Right lobe of liver (tissue), 6 donors: Measurements from ENCODE around the gene TTLL10. TPM values are rescaled to one million over a fixed set of nuclear protein-coding genes. Genes with fewer than 3 reads are reported as not detected.

Experiments used
- ATAC-seq, 4 donors: fragments of 200-7000 bp; cut with Tn5 transposase; one replicate each; pipeline ENCODE4 v1.9.1; 2020; ENCODE audit warnings: mild to moderate bottlenecking in 4 of 4, moderate library complexity in 4 of 4
- DNase-seq, 3 donors: peaks; one replicate each; pipeline ENCODE4 v3.0.0-alpha.2; 2020
- H3K27ac ChIP-seq, 3 donors: fragments of 200-600 bp; one replicate each; pipeline ENCODE4 v1.8.0; 2022
- H3K27me3 ChIP-seq, 2 donors: fragments of 200-600 bp; one replicate each; pipeline ENCODE4 v1.8.0; 2022
- H3K36me3 ChIP-seq, 4 donors: fragments of 200-600 bp; sonication (generic) in 1 of 4; one replicate each; pipeline versions ENCODE4 v1.5.1 to v1.8.0; 2017 to 2022; ENCODE audit warnings: control low read depth in 1 of 4
- H3K4me1 ChIP-seq, 4 donors: fragments of 200-600 bp; sonication (generic) in 1 of 4; one replicate each; pipeline versions ENCODE4 v1.5.1 to v1.8.0; 2017 to 2022; ENCODE audit warnings: control low read depth in 1 of 4
- H3K4me3 ChIP-seq, 3 donors: fragments of 200-600 bp; one replicate each; pipeline ENCODE4 v1.8.0; 2022
- H3K9me3 ChIP-seq, 4 donors: fragments of 200-600 bp; sonication (generic) in 1 of 4; one replicate each; pipeline versions ENCODE4 v1.5.1 to v1.8.0; 2017 to 2022; ENCODE audit warnings: control low read depth in 1 of 4
- CTCF ChIP-seq, 4 donors: fragments of 200-600 bp in 3 of 4; fragments of 450-650 bp in 1 of 4; IDR thresholded peaks; one replicate each; pipeline versions ENCODE4 v1.5.1 to v1.8.0; 2016 to 2022; ENCODE audit warnings: antibody characterized with exemption in 4 of 4, mild to moderate bottlenecking in 2 of 4
- POLR2A ChIP-seq: fragments of 450-650 bp; IDR thresholded peaks from one replicate; pipeline ENCODE4 v1.6.1; 2017; ENCODE audit warnings: antibody characterized with exemption, mild to moderate bottlenecking
- WGBS: methylation state at CpG from one replicate; pipeline ENCODE4 v1.1.6; 2018; ENCODE audit warnings: low coverage, low lambda C conversion rate; ENCODE audit not compliant: insufficient coverage; ENCODE audit errors: missing lambda C conversion rate; 5-methylcytosine and 5-hydroxymethylcytosine counted together
- intact Hi-C, 2 donors: fragments of 100-400 bp; cut with DNase I; formaldehyde crosslinking; loops; one replicate each; pipeline versions ENCODE4 v1.11.2 to v1.14.1; 2022
- total RNA-seq, 6 experiments: library from RNA; depleted of rRNA in 2 of 6; stranded (reverse); fragments of >200 nt in 2 of 6; fragmentation: NEBNext Ultra II Directional in 3 of 6; extraction: Animal tissue kit (Norgen Biotek cat#: 25700) in 3 of 6; gene quantifications; one replicate each; pipeline versions ENCODE4 v1.1.0 to v1.2.4, GENCODE V29; 2016 to 2023
- donor health status: DM: no; HTN: yes; CAD: no.
- donor health status: DM: no; HTN: no; CAD: no.
- donor health status: DM: no; HTN: no; CAD: no.
- donor health status: DM: no; HTN: yes; CAD: no.
- donor health status: DM: no; HTN: yes; CAD: no.

TTLL10 gene
- total RNA-seq, 6 experiments from 2014 or later, result not detected

DNA sequence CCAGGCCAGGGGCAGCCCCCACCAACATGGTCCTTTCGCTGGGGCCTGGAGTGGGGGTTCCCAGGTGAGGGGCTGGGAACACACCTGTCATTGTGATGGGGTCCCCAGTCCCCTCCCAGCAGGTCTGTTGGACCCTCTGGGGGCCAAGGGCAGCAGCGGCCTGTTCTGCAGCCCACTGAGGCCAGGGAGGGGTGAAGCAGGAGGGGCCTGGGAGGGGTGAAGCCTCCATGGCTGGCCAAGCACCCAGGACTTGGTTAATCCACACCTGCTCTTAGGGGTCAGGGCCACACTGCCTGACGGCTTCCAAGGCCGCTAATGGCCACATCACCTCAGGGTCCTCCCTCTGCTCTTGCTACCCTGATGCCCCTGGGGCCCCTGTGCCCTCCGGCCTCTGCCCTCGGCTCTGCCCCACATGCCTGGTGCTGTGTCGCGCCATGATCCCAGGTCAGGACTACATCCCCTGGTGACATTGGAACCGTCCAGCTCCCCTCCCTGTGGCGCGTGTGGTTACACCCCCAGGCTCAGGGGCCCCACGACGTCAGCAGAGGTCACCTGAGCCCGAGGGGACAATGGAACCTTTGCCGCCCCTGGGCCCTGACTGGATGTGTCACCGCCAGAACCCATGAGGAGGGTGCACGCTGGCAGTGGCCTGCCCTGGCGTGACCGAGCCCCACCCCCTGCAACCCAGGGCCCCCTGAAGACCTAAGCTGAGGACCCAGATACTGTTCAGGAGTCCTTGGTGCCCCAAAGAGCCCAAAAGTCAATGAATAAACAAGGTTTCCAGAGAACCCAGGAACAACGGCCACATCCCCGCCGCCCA is 25.7 kb downstream of the TTLL10 start:
- intact Hi-C loops, result no loop called here
- no peaks in the 10 kb centered on the region for H3K27me3 ChIP-seq
- WGBS, result 87% methylated on average over 7 of the region's 22 CpGs
- ATAC-seq (peak in 1 of 4 donors; percentile 10), DNase-seq (peak in 2 of 3 donors; percentile 16 to 50)
- no peak for TF ChIP-seq CTCF (IDR thresholded peaks at IDR 0.05)
- TF ChIP-seq POLR2A, result no peak
- no peak overlapping the region for H3K4me3 ChIP-seq
- no peak overlapping the region for H3K27ac ChIP-seq
- H3K9me3 ChIP-seq, result no peaks in the 10 kb centered on the region
- H3K36me3 ChIP-seq, result no peaks in the 10 kb centered on the region
- H3K4me1 ChIP-seq, result peaks cover 0 to 3% (median 0%) of the 10 kb centered on the region in 4 donors

DNA sequence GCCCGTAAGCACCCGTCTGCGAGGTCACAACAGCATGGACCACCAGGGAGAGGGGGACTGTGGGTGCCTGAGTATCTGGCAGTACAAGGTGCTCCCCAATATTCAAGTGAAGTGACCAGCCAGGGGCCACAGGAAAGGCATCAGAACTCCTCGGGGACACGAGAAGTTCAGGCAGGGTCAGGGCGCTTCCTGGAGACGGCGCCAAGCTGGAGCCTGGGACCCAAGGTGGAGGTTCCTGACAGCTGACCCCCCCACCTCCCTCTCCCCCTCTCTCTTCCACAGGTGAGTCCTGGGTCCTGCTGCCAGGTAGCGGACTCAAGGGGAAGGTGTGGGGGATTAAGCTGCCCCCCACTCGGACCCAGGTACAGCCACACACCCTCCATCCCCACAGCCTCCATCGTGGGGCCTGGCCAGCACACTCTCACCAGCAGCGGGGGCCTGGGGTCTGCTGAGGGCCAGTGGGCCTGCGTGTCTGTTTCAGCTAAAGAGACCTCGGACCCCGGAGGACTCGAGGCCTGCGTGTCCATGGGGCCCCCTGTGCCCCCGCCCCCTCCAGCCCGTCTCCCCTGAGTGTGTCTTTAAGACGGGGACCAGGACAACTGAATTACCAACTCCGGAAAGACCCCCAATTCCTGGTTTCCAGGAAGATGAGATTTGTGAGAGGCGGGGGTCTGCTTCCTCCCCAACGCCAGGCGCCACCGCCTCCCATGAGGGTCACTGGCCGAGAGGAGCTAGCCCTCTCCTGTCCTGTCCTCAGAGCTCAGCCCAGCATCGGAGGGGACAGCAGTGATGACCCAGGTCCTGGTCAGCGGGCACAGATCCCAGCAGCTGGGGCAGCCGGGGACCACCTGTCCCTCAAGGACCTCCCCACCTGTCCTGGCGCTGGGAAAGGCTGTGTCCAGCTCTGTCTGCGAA is 26.5 kb downstream of the TTLL10 start:
- Histone ChIP-seq H3K9me3 (no peaks in the 10 kb centered on the region), H3K36me3 (no peaks in the 10 kb centered on the region), H3K27me3 (no peaks in the 10 kb centered on the region), H3K4me1 (peaks cover 0 to 3% (median 0%) of the 10 kb centered on the region in 4 donors), H3K4me3 (no peak overlapping the region), H3K27ac (no peak overlapping the region)
- intact Hi-C loops, result no loop called here
- ATAC-seq (peak in 1 of 4 donors; percentile 11), DNase-seq (peak in 2 of 3 donors; percentile 23 to 37)
- 30% methylated on average over 5 of the region's 31 CpGs for WGBS
- no peak for TF ChIP-seq POLR2A
- TF ChIP-seq CTCF (IDR thresholded peaks at IDR 0.05), result no peak

DNA sequence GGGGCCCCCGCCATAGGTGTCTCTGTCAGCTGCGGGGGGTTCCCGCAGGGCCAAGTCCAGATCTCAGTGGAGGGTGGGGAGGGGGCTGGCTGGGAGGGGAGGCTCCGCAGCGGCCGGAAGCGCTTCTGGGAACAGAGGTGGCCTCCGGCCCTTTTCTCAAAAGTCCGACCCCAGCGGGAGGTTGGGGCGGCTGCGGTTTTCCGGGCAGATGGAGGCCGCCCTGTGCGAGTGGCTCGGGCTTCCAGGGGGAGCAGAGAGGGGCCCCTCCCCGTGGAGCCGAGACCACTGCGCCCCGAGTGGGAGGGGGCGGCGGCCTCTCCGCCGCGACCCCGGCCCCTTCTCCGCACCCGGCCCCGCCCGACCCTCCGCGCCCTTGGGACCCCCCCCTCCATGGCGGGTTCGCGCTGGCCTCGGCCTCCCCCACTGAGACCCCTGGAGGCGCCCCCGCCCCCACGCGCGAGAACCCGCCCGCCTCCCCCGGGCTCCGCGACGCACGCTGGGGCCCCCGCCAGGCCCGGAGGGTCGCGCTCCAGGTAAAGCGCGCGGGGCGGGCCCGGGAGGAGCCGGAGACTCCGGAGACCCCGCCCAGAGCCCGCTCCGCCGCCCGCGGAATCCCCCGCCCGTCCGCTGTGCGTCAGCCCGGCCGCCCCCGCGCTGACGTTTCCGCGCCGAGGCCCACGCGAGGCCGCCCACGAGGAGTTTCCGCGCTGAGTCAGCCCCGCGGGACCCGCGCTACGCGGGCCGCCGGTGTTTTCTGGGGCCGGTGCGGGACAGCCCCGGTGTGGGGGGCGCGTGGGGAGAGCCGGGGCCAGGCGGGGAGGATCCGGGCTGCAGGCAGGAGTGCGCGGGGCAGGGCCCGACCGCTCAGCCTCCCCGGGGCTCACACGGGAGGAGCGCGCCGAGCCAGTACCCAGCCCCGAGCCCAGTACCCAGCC is 27.5 kb downstream of the TTLL10 start:
- Histone ChIP-seq H3K27ac (no peak overlapping the region), H3K36me3 (no peaks in the 10 kb centered on the region), H3K4me1 (peaks cover 0 to 5% (median 0%) of the 10 kb centered on the region in 4 donors), H3K9me3 (no peaks in the 10 kb centered on the region), H3K27me3 (peaks cover 0 to 3% of the 10 kb centered on the region in 2 donors), H3K4me3 (peak overlapping the region; percentile 6 to 32 (median 12))
- DNase-seq (peak in 2 of 3 donors; percentile 62 to 69), ATAC-seq (peak; percentile 6 to 66 (median 28))
- 0% methylated on average over 7 of the region's 109 CpGs for WGBS
- intact Hi-C loops, result no loop called here
- TF ChIP-seq CTCF (IDR thresholded peaks at IDR 0.05), result no peak
- no peak for TF ChIP-seq POLR2A
